DMS53 treated with DMSO at 0.1 percent for 48 hours (cell line): ENCODE measurements around the gene MCTP2.

Source experiments
- DNase-seq: peaks from one replicate; lab custom pipeline; 2025; ENCODE audit not compliant: unreplicated experiment; lab: John Stamatoyannopoulos, UW

The MCTP2 gene

GRCh38 chr15:94387442-94387841 is 156.1 kb downstream of the MCTP2 start:
- DNase-seq, result no peak

- DNase-seq, result no peak
Measured at GRCh38 chr15:94387849-94388441, 156.6 kb downstream of the MCTP2 start.

GRCh38 chr15:94395640-94396039 is 164.3 kb downstream of the MCTP2 start:
- no peak for DNase-seq

GRCh38 chr15:94397337-94397736 is 166.0 kb downstream of the MCTP2 start:
- DNase-seq, result no peak

- DNase-seq, result no peak
Measured at GRCh38 chr15:94398001-94398400, 166.6 kb downstream of the MCTP2 start.

GRCh38 chr15:94400526-94401298 is 169.4 kb downstream of the MCTP2 start:
- DNase-seq, result no peak

- DNase-seq, result no peak
Measured at GRCh38 chr15:94403331-94403730, 172.0 kb downstream of the MCTP2 start.

- no peak for DNase-seq
Measured at GRCh38 chr15:94404733-94405283, 173.4 kb downstream of the MCTP2 start.

- no peak for DNase-seq
Measured at GRCh38 chr15:94411285-94411684, 179.9 kb downstream of the MCTP2 start.

GRCh38 chr15:94411846-94412245 is 180.5 kb downstream of the MCTP2 start:
- DNase-seq, result no peak

- DNase-seq, result no peak
Measured at GRCh38 chr15:94412979-94413746, 181.8 kb downstream of the MCTP2 start.

GRCh38 chr15:94414916-94415315 is 183.6 kb downstream of the MCTP2 start:
- no peak for DNase-seq

GRCh38 chr15:94416267-94416666 is 184.9 kb downstream of the MCTP2 start:
- DNase-seq, result no peak

GRCh38 chr15:94416820-94417219 is 185.5 kb downstream of the MCTP2 start:
- DNase-seq, result no peak

GRCh38 chr15:94417501-94418293 is 186.3 kb downstream of the MCTP2 start:
- DNase-seq, result no peak

- no peak for DNase-seq
Measured at GRCh38 chr15:94421706-94422105, 190.3 kb downstream of the MCTP2 start.

GRCh38 chr15:94432279-94432678 is 200.9 kb downstream of the MCTP2 start:
- DNase-seq, result no peak

- no peak for DNase-seq
Measured at GRCh38 chr15:94439158-94439557, 207.8 kb downstream of the MCTP2 start.

- DNase-seq, result no peak
Measured at GRCh38 chr15:94441760-94442159, 210.4 kb downstream of the MCTP2 start.

- DNase-seq, result no peak
Measured at GRCh38 chr15:94442480-94442879, 211.1 kb downstream of the MCTP2 start.

- no peak for DNase-seq
Measured at GRCh38 chr15:94443186-94443585, 211.8 kb downstream of the MCTP2 start.
